Left hindlimb (tissue), 1 donor: ENCODE data around the gene SLC9B2.

Source experiments
- DNase-seq: peaks from one replicate; pipeline ENCODE4 v3.0.0-alpha.2; 2018

Gene SLC9B2

GRCh38 chr4:103075894-103076746, 441 bp downstream of the SLC9B2 start:
- peak; percentile 86 for DNase-seq

GRCh38 chr4:103075435-103075893, 1.1 kb downstream of the SLC9B2 start:
- no peak for DNase-seq

- no peak for DNase-seq
These were observed 1.7 kb downstream of the SLC9B2 start for GRCh38 chr4:103074744-103075434.

GRCh38 chr4:103073792-103074438, 2.6 kb downstream of the SLC9B2 start:
- no peak for DNase-seq

- no peak for DNase-seq
These were observed 8.6 kb downstream of the SLC9B2 start for GRCh38 chr4:103067841-103068547.

- DNase-seq = no peak
These were observed 16.0 kb downstream of the SLC9B2 start for GRCh38 chr4:103060453-103061148.

- no peak for DNase-seq
These were observed 22.5 kb downstream of the SLC9B2 start for GRCh38 chr4:103054030-103054429.

GRCh38 chr4:103052779-103053178, 23.8 kb downstream of the SLC9B2 start:
- no peak for DNase-seq

GRCh38 chr4:103052145-103052544, 24.4 kb downstream of the SLC9B2 start:
- DNase-seq = no peak

GRCh38 chr4:103050736-103051436, 25.7 kb downstream of the SLC9B2 start:
- DNase-seq = no peak

- DNase-seq = no peak
These were observed 29.9 kb downstream of the SLC9B2 start for GRCh38 chr4:103046416-103047290.

GRCh38 chr4:103044183-103044582, 32.4 kb downstream of the SLC9B2 start:
- no peak for DNase-seq

- DNase-seq = no peak
These were observed 40.4 kb downstream of the SLC9B2 start for GRCh38 chr4:103036169-103036568.

- DNase-seq = no peak
These were observed 44.0 kb downstream of the SLC9B2 start for GRCh38 chr4:103032574-103032973.

- no peak for DNase-seq
These were observed 45.8 kb downstream of the SLC9B2 start for GRCh38 chr4:103030791-103031190.

GRCh38 chr4:103029300-103029699, 47.3 kb downstream of the SLC9B2 start:
- DNase-seq = no peak

GRCh38 chr4:103026868-103027267, 49.7 kb downstream of the SLC9B2 start:
- DNase-seq = no peak

GRCh38 chr4:103024996-103025395, 51.6 kb downstream of the SLC9B2 start:
- DNase-seq = no peak

GRCh38 chr4:103021120-103021519, 55.4 kb downstream of the SLC9B2 start:
- DNase-seq = no peak

- DNase-seq = peak; percentile 97
These were observed 57.0 kb downstream of the SLC9B2 start, which contains the start of gene SLC9B1 for GRCh38 chr4:103019308-103020124. TSS of gene SLC9B1 (minus strand) at chr4:103019705. CDS start at chr4:102991711, 27,994 bp downstream.
